GM21528 (cell line): ENCODE data around the gene ADAMTSL1.

Experiments
- ATAC-seq: cut with Tn5 transposase; IDR thresholded peaks from one replicate; pipeline ENCODE4 v1.9.1; 2021; ENCODE audit warnings: mild to moderate bottlenecking, moderate library complexity; ENCODE audit not compliant: unreplicated experiment, low FRiP score

The ADAMTSL1 gene

GRCh38 chr9:18877984-18878383 is 404.0 kb downstream of the ADAMTSL1 start:
- ATAC-seq = no peak

GRCh38 chr9:18881758-18882157 is 407.8 kb downstream of the ADAMTSL1 start:
- ATAC-seq = no peak

- no peak for ATAC-seq
Measured at GRCh38 chr9:18887546-18887945, 413.6 kb downstream of the ADAMTSL1 start.

GRCh38 chr9:18888290-18888689 is 414.3 kb downstream of the ADAMTSL1 start:
- no peak for ATAC-seq

GRCh38 chr9:18889550-18889949 is 415.6 kb downstream of the ADAMTSL1 start:
- ATAC-seq = no peak

GRCh38 chr9:18890372-18890771 is 416.4 kb downstream of the ADAMTSL1 start:
- ATAC-seq = no peak

- ATAC-seq = no peak
Measured at GRCh38 chr9:18891946-18892670, 418.2 kb downstream of the ADAMTSL1 start.

- no peak for ATAC-seq
Measured at GRCh38 chr9:18893046-18893445, 419.1 kb downstream of the ADAMTSL1 start.

GRCh38 chr9:18893491-18893890 is 419.5 kb downstream of the ADAMTSL1 start:
- no peak for ATAC-seq

- no peak for ATAC-seq
Measured at GRCh38 chr9:18896004-18896403, 422.1 kb downstream of the ADAMTSL1 start.

GRCh38 chr9:18896531-18897179 is 422.7 kb downstream of the ADAMTSL1 start:
- ATAC-seq = no peak

GRCh38 chr9:18903450-18903849 is 429.5 kb downstream of the ADAMTSL1 start:
- no peak for ATAC-seq

- ATAC-seq = no peak
Measured at GRCh38 chr9:18905028-18905882, 431.3 kb downstream of the ADAMTSL1 start.

- ATAC-seq = no peak
Measured at GRCh38 chr9:18905883-18906629, 432.1 kb downstream of the ADAMTSL1 start.

GRCh38 chr9:18906656-18907395 is 432.9 kb downstream of the ADAMTSL1 start:
- ATAC-seq = no peak

GRCh38 chr9:18907927-18908625 is 434.1 kb downstream of the ADAMTSL1 start:
- no peak for ATAC-seq

GRCh38 chr9:18909140-18910018 is 435.4 kb downstream of the ADAMTSL1 start:
- ATAC-seq = no peak

- no peak for ATAC-seq
Measured at GRCh38 chr9:18910435-18910834, 436.5 kb downstream of the ADAMTSL1 start.
